T-helper 17 cell (primary cell): ENCODE measurements around the gene FGFR2. TPM values are rescaled to one million over a fixed set of nuclear protein-coding genes. Genes with fewer than 3 reads are reported as not detected.

Source experiments
- ATAC-seq: fragments of 150-1000 bp; cut with Tn5 transposase; 2 replicates; pipeline ENCODE4 v1.10.0; 2021; ENCODE audit warnings: mild to moderate bottlenecking, moderate library complexity
- DNase-seq, 3 donors: peaks; one replicate each; pipeline versions ENCODE4 v3.0.0 to v3.0.0-alpha.2; 2020 to 2021
- H3K9me3 ChIP-seq: one replicate; pipeline ENCODE4 v1.7.0; 2013; ENCODE audit warnings: low read length, mild to moderate bottlenecking; ENCODE audit not compliant: control insufficient read depth, poor library complexity, severe bottlenecking
- H3K27ac Mint-ChIP-seq: one replicate; pipeline ENCODE4 v1.8.0; 2022; ENCODE audit warnings: mild to moderate bottlenecking, moderate library complexity, mixed read lengths
- H3K27me3 Mint-ChIP-seq: one replicate; pipeline ENCODE4 v1.8.0; 2022; ENCODE audit warnings: mixed read lengths
- H3K36me3 Mint-ChIP-seq: one replicate; pipeline ENCODE4 v1.8.0; 2022; ENCODE audit warnings: low read depth, mixed read lengths
- H3K4me1 Mint-ChIP-seq: one replicate; pipeline ENCODE4 v1.8.0; 2022; ENCODE audit warnings: mild to moderate bottlenecking, mixed read lengths
- H3K4me3 Mint-ChIP-seq: one replicate; pipeline ENCODE4 v1.8.0; 2022; ENCODE audit warnings: mild to moderate bottlenecking, moderate library complexity, mixed read lengths
- total RNA-seq, 4 donors: library from RNA in 2 of 4; stranded (reverse) in 2 of 4; gene quantifications; one replicate each; pipeline ENCODE4 v1.2.3 and lab custom pipeline; 2022 to 2026

The FGFR2 gene
- total RNA-seq, 2 donors from 2014 or later = 0.31 to 0.82 TPM

- peaks cover 24% of the 10 kb centered on the region for H3K27me3 Mint-ChIP-seq
- DNase-seq (no peak), ATAC-seq (no peak)
- no peaks in the 10 kb centered on the region for H3K4me1 Mint-ChIP-seq
- no peak overlapping the region for H3K4me3 Mint-ChIP-seq
- no peaks in the 10 kb centered on the region for H3K9me3 ChIP-seq
- H3K36me3 Mint-ChIP-seq = no peaks in the 10 kb centered on the region
- H3K27ac Mint-ChIP-seq = no peak overlapping the region
Observed at GRCh38 chr10:121591186-121591585, 7.1 kb downstream of the FGFR2 start.

DNA sequence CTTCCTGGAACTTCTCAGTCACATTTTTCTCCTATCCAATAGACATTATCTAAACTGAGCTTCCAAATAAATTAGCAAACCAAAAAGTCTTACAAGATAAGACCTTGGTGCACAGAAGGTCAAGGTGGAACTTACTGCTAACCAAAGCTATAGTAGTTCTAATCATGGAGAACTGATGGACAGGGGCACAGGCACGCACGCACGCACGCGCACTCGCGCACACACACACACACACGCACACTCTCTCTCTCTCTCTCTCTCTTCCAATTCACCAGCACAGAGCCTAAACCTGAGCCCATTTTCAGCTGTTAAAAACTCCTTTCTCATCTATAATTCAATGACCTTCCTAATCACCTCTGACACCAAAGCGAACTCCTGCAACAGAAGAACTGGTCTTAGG, 7.5 kb downstream of the FGFR2 start:
- no peak overlapping the region for H3K27ac Mint-ChIP-seq
- peaks cover 20% of the 10 kb centered on the region for H3K27me3 Mint-ChIP-seq
- H3K4me3 Mint-ChIP-seq = no peak overlapping the region
- H3K4me1 Mint-ChIP-seq = no peaks in the 10 kb centered on the region
- H3K36me3 Mint-ChIP-seq = no peaks in the 10 kb centered on the region
- ATAC-seq = no peak
- H3K9me3 ChIP-seq = no peaks in the 10 kb centered on the region
- no peak for DNase-seq

DNA sequence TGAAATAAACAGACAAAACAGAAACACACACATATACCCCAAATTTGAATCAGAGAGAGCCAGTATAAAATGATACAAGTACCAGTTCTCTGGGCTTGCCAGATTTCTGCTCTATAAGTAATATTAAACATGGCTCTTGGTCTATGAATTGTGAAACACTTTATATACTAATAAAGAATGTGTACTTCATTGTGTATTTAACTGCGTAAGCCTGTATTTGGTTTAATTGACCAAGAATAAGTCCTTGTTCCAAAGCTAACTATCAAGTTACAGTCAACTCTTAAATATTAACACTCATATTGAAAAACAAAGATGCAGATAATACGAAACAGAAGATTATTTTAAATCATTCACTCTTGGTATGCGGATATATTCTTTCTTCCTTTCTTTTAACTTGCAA, 8.7 kb downstream of the FGFR2 start:
- H3K36me3 Mint-ChIP-seq = no peaks in the 10 kb centered on the region
- ATAC-seq = no peak

DNA sequence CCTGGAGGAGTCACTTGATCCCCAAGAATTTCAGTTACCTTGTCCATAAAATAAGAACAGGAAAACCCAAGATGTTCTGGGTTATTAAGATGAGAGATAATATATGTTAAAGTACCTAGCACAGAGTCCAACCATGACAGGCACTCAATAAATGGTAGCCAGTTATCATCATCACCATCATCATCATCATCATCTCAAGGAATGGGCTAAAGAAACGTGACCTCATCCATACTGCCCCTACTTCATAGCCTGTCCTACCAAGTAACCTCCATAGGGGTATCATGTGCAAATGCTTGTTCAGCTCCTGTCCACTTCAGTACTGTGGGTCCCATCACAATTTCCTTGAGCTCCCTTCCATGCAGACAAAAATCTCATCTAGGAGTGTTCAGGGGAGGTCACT, 14.4 kb downstream of the FGFR2 start:
- Mint-ChIP-seq H3K4me3 (no peak overlapping the region), H3K27ac (no peak overlapping the region), H3K36me3 (no peaks in the 10 kb centered on the region), H3K27me3 (no peaks in the 10 kb centered on the region), H3K4me1 (no peaks in the 10 kb centered on the region)
- H3K9me3 ChIP-seq = no peaks in the 10 kb centered on the region
- ATAC-seq (no peak), DNase-seq (no peak)

More for the DNA sequence above, 8.7 kb downstream of the FGFR2 start:
- Mint-ChIP-seq H3K4me1 (no peaks in the 10 kb centered on the region), H3K27ac (no peak overlapping the region), H3K4me3 (no peak overlapping the region), H3K27me3 (peaks cover 10% of the 10 kb centered on the region)
- DNase-seq = no peak
- H3K9me3 ChIP-seq = no peaks in the 10 kb centered on the region

GRCh38 chr10:121583258-121583657, 15.0 kb downstream of the FGFR2 start:
- ATAC-seq (no peak), DNase-seq (no peak)
- H3K4me3 Mint-ChIP-seq = no peak overlapping the region
- H3K27me3 Mint-ChIP-seq = peaks cover 3% of the 10 kb centered on the region
- no peaks in the 10 kb centered on the region for H3K9me3 ChIP-seq
- H3K27ac Mint-ChIP-seq = no peak overlapping the region
- no peaks in the 10 kb centered on the region for H3K4me1 Mint-ChIP-seq
- H3K36me3 Mint-ChIP-seq = no peaks in the 10 kb centered on the region

GRCh38 chr10:121580276-121581116, 17.7 kb downstream of the FGFR2 start:
- no peak overlapping the region for H3K4me3 Mint-ChIP-seq
- DNase-seq (no peak), ATAC-seq (no peak)
- no peaks in the 10 kb centered on the region for H3K9me3 ChIP-seq
- peaks cover 11% of the 10 kb centered on the region for H3K27me3 Mint-ChIP-seq
- no peaks in the 10 kb centered on the region for H3K4me1 Mint-ChIP-seq
- H3K36me3 Mint-ChIP-seq = no peaks in the 10 kb centered on the region
- no peak overlapping the region for H3K27ac Mint-ChIP-seq

DNA sequence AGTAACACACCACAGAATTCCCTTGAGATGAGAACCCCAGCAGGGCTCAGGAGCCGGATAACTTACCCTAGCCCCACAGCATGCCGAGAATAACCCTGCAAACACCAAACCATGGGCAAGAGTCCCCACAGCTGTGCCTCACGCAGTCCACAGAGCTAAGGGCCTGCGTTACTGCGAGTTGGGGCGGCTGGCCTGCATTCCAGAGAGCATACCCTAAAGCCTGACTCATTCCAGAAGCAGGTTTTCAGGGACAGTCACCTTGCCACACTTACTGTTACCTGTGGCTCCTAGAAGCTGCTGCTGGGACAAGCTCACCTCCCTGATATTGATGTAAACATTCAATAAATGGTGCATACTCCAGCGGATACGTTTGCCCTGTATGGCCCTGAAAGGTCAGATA, 18.6 kb downstream of the FGFR2 start:
- Mint-ChIP-seq H3K4me3 (no peak overlapping the region), H3K27ac (no peak overlapping the region), H3K4me1 (no peaks in the 10 kb centered on the region), H3K36me3 (no peaks in the 10 kb centered on the region), H3K27me3 (peaks cover 11% of the 10 kb centered on the region)
- ATAC-seq = no peak
- H3K9me3 ChIP-seq = no peaks in the 10 kb centered on the region
- DNase-seq = no peak

- no peaks in the 10 kb centered on the region for H3K4me1 Mint-ChIP-seq
- no peaks in the 10 kb centered on the region for H3K9me3 ChIP-seq
- H3K27me3 Mint-ChIP-seq = peaks cover 11% of the 10 kb centered on the region
- no peak overlapping the region for H3K27ac Mint-ChIP-seq
- H3K36me3 Mint-ChIP-seq = no peaks in the 10 kb centered on the region
- DNase-seq = no peak
- ATAC-seq = no peak
- no peak overlapping the region for H3K4me3 Mint-ChIP-seq
Observed at GRCh38 chr10:121578965-121579364, 19.3 kb downstream of the FGFR2 start.

DNA sequence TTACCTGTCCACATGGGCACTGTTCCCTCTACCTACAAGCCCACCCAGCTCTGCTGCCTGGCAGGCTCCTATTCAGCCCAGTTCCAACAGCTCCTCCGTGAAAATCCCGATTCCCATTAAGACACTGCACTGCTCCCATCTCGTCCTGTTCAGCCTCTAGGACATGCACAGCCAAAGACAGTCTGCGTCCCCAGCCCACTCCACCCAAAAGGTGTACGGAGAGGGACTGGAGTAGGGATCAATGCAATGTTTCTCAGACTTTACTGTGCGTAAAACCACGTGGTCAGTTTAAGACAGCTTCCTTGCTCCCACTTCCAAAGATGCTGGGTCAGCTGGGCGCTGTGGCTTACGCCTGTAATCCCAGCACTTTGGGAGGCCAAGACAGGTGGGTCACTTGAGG, 19.9 kb downstream of the FGFR2 start:
- Mint-ChIP-seq H3K4me3 (no peak overlapping the region), H3K27me3 (peaks cover 11% of the 10 kb centered on the region), H3K27ac (no peak overlapping the region), H3K36me3 (no peaks in the 10 kb centered on the region), H3K4me1 (no peaks in the 10 kb centered on the region)
- ATAC-seq (no peak), DNase-seq (no peak)
- no peaks in the 10 kb centered on the region for H3K9me3 ChIP-seq

GRCh38 chr10:121577568-121577967, 20.7 kb downstream of the FGFR2 start:
- H3K4me1 Mint-ChIP-seq = no peaks in the 10 kb centered on the region
- no peak overlapping the region for H3K4me3 Mint-ChIP-seq
- peaks cover 11% of the 10 kb centered on the region for H3K27me3 Mint-ChIP-seq
- no peaks in the 10 kb centered on the region for H3K36me3 Mint-ChIP-seq
- H3K27ac Mint-ChIP-seq = no peak overlapping the region
- ATAC-seq (no peak), DNase-seq (no peak)
- no peaks in the 10 kb centered on the region for H3K9me3 ChIP-seq

DNA sequence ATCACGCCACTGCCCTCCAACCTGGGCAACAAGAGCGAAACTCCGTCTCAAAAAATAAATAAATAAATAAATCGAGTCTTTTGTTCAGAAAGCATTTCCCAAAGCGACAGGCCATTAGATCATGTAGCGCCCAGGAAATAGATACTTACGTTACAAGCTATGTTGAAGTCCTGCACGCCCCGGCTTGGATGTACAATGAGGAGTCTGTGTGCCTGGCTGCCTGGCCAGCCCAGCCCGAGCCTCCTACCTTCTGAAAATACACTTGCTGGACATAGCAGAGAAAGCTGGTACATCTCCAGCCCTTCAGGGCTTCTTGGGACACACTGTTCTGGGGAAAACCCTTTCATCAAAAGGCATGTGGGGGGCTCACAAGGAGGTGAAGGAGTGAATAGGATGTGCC, 22.1 kb downstream of the FGFR2 start:
- Mint-ChIP-seq H3K27ac (no peak overlapping the region), H3K4me1 (no peaks in the 10 kb centered on the region), H3K4me3 (no peak overlapping the region), H3K27me3 (peaks cover 11% of the 10 kb centered on the region), H3K36me3 (no peaks in the 10 kb centered on the region)
- no peaks in the 10 kb centered on the region for H3K9me3 ChIP-seq
- ATAC-seq = no peak
- DNase-seq = no peak

- Mint-ChIP-seq H3K4me3 (no peak overlapping the region), H3K4me1 (no peaks in the 10 kb centered on the region), H3K27ac (no peak overlapping the region), H3K36me3 (no peaks in the 10 kb centered on the region), H3K27me3 (peaks cover 11% of the 10 kb centered on the region)
- H3K9me3 ChIP-seq = no peaks in the 10 kb centered on the region
- ATAC-seq = no peak
- DNase-seq = no peak
Observed at GRCh38 chr10:121574519-121575166, 23.6 kb downstream of the FGFR2 start.

DNA sequence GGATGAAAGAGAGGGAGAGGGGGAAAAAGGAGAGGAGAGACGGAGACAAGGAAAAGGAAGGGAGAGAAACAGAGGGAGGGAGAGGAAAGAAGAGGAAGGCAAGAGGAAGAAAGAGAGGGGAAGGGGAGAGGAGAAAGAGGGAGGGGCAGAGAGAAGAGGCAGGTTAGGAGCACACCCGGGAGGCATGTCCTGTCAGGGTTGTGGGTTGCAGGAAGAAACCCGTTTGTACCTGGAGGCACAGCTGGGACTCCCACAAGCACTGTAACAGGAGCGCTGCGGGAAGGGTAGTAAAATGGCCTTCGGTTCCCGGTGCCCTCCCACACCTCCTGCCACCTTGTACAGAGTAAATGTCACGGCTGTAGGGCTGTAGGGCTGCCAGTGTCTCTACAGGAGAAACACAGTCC, 24.7 kb downstream of the FGFR2 start:
- DNase-seq = no peak
- no peak overlapping the region for H3K4me3 Mint-ChIP-seq

More for the DNA sequence above, 24.7 kb downstream of the FGFR2 start:
- H3K36me3 Mint-ChIP-seq = no peaks in the 10 kb centered on the region
- no peaks in the 10 kb centered on the region for H3K4me1 Mint-ChIP-seq
- no peak for ATAC-seq
- H3K27ac Mint-ChIP-seq = no peak overlapping the region
- no peaks in the 10 kb centered on the region for H3K9me3 ChIP-seq
- peaks cover 10% of the 10 kb centered on the region for H3K27me3 Mint-ChIP-seq
